Activated T-cell treated with anti-CD3 and anti-CD28 coated beads, Interleukin-2, amount 50 U/mL, for 1 hour (primary cell): ENCODE data around the gene IFI6.

ENCODE experiments used
- DNase-seq: peaks from one replicate; pipeline ENCODE4 v3.0.0-alpha.2; 2020

Gene IFI6

GRCh38 chr1:27669876-27670275 is 2.1 kb downstream of the IFI6 start:
- DNase-seq, result no peak

- peak; percentile 92 for DNase-seq
These were observed 2.9 kb downstream of the IFI6 start for GRCh38 chr1:27668808-27669723.

- DNase-seq, result peak; percentile 12
These were observed 3.7 kb downstream of the IFI6 start for GRCh38 chr1:27668121-27668807.

GRCh38 chr1:27666791-27667254 is 5.2 kb downstream of the IFI6 start:
- DNase-seq, result no peak

GRCh38 chr1:27666294-27666693 is 5.7 kb downstream of the IFI6 start:
- no peak for DNase-seq

- no peak for DNase-seq
These were observed 6.9 kb downstream of the IFI6 start for GRCh38 chr1:27665016-27665651.

GRCh38 chr1:27664291-27664690 is 7.7 kb downstream of the IFI6 start:
- no peak for DNase-seq

- peak; percentile 94 for DNase-seq
These were observed 9.1 kb downstream of the IFI6 start for GRCh38 chr1:27662707-27663393.

- DNase-seq, result no peak
These were observed 9.7 kb downstream of the IFI6 start for GRCh38 chr1:27662261-27662660.

GRCh38 chr1:27661412-27662075 is 10.4 kb downstream of the IFI6 start:
- no peak for DNase-seq

- DNase-seq, result no peak
These were observed 11.6 kb downstream of the IFI6 start for GRCh38 chr1:27660300-27660835.

GRCh38 chr1:27659497-27660299 is 12.3 kb downstream of the IFI6 start:
- DNase-seq, result peak; percentile 87

- DNase-seq, result no peak
These were observed 13.0 kb downstream of the IFI6 start for GRCh38 chr1:27658951-27659496.

- DNase-seq, result no peak
These were observed 15.7 kb downstream of the IFI6 start for GRCh38 chr1:27656157-27656893.

GRCh38 chr1:27655151-27655937 is 16.6 kb downstream of the IFI6 start:
- DNase-seq, result no peak

- DNase-seq, result no peak
These were observed 19.7 kb downstream of the IFI6 start for GRCh38 chr1:27652111-27652864.

GRCh38 chr1:27650539-27651175 is 21.3 kb downstream of the IFI6 start:
- DNase-seq, result no peak

- DNase-seq, result no peak
These were observed 21.8 kb downstream of the IFI6 start for GRCh38 chr1:27650171-27650538.
